Aorta (tissue), 5 donors: ENCODE results near the gene PAFAH2. TPM values are rescaled to one million over a fixed set of nuclear protein-coding genes. Genes with fewer than 3 reads are reported as not detected.

ENCODE experiments used
- ATAC-seq: fragments of 200-7000 bp; cut with Tn5 transposase; one replicate; pipeline ENCODE4 v1.9.1; 2022; ENCODE audit warnings: moderate library complexity; ENCODE audit not compliant: low FRiP score
- DNase-seq, 2 donors: peaks; one replicate each; pipeline ENCODE4 v3.0.0-alpha.2; 2020
- H3K27ac ChIP-seq, 2 donors: one replicate each; pipeline ENCODE4 v1.5.1; 2013; ENCODE audit warnings: low read length in 2 of 2, mild to moderate bottlenecking in 2 of 2, moderate library complexity in 2 of 2, control low read depth in 1 of 2, inconsistent platforms in 1 of 2, low read depth in 1 of 2
- H3K27me3 ChIP-seq, 2 donors: one replicate each; pipeline ENCODE4 v1.6.1; 2013; ENCODE audit warnings: control low read depth in 1 of 2, low read length in 1 of 2, mild to moderate bottlenecking in 1 of 2, moderate library complexity in 1 of 2; ENCODE audit not compliant: insufficient read depth in 2 of 2, control insufficient read depth in 1 of 2
- H3K36me3 ChIP-seq, 2 donors: one replicate each; pipeline ENCODE4 v1.6.1; 2013; ENCODE audit warnings: control low read depth in 1 of 2, low read length in 1 of 2, mild to moderate bottlenecking in 1 of 2; ENCODE audit not compliant: insufficient read depth in 2 of 2, control insufficient read depth in 1 of 2
- H3K4me1 ChIP-seq, 2 donors: one replicate each; pipeline ENCODE4 v1.6.1; 2013; ENCODE audit warnings: low read length in 2 of 2, control low read depth in 1 of 2, mild to moderate bottlenecking in 1 of 2, moderate library complexity in 1 of 2; ENCODE audit not compliant: insufficient read depth in 2 of 2, control insufficient read depth in 1 of 2
- H3K4me3 ChIP-seq, 2 donors: one replicate each; pipeline ENCODE4 v1.5.1; 2013; ENCODE audit warnings: low read length in 2 of 2, control low read depth in 1 of 2, mild to moderate bottlenecking in 1 of 2
- H3K9me3 ChIP-seq: one replicate; pipeline ENCODE4 v1.6.1; 2013; ENCODE audit warnings: mild to moderate bottlenecking, low read length; ENCODE audit not compliant: control insufficient read depth
- WGBS, 2 donors: extraction: QIAGEN DNeasy Blood & Tissue Kit; methylation state at CpG; one replicate each; pipeline ENCODE4 v1.1.7; 2013; 5-methylcytosine and 5-hydroxymethylcytosine counted together
- intact Hi-C, 2 donors: fragments of 100-400 bp; cut with DNase I; formaldehyde crosslinking; loops; one replicate each; pipeline versions ENCODE4 v1.14.2 to v1.15.0; 2022
- polyA plus RNA-seq, 2 donors: library from polyadenylated mRNA; stranded (reverse); fragments of 200-250 nt; gene quantifications; one replicate each; pipeline ENCODE4 v1.2.3, GENCODE V29; 2013
- total RNA-seq, 2 donors: library from RNA; stranded (reverse); fragmentation: NEBNext Ultra II Directional; extraction: Animal tissue kit (Norgen Biotek cat#: 25700); gene quantifications; one replicate each; pipeline ENCODE4 v1.2.1, GENCODE V29; 2021
- donor health status: healthy with polysubstance abuse.
- donor health status: Bipolar disorder and iron deficiency.
- donor health status: DM: no; HTN: no; CAD: no.
- donor health status: DM: no; HTN: no; CAD: no.
- donor health status: DM: yes; HTN: yes; CAD: no.

Gene PAFAH2
- total and polyA plus RNA-seq, 4 donors = 3.7 to 6.4 (median 4.8) TPM

DNA sequence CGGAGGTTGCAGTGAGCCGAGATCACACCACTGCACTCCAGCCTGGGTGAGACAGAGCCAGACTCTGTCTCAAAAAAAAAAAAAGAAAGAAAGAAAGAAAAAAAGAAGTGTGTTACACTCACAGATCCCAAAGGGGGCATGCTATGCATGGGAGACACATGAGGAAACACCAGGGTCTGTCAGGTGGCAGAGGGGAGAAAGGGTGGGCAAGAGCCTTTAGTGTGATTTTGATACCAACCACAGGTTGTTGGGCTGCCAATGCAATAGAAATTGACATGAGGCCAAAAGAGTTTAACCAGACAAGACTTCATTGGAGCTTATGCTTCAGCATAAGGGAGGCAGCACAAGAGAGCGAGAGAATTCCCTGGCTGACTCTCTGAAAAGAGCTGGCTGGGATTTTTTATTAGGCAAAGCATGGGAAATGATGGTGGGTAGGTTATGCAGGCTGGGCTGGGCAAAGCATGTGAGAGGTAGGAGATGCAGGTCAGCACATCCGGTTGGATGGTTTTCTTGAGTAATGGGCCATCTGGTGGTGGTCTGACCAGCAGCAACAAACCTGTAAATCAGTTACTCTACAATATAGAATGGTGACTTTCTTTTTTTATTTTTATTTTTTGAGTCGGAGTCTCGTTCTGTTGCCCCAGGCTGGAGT is 12.1 kb upstream of the PAFAH2 start:
- DNase-seq (no peak), ATAC-seq (no peak)
- intact Hi-C loops = no loop called here
- Histone ChIP-seq H3K4me1 (no peaks in the 10 kb centered on the region), H3K27ac (no peak overlapping the region), H3K9me3 (no peaks in the 10 kb centered on the region), H3K4me3 (no peak overlapping the region), H3K27me3 (no peaks in the 10 kb centered on the region), H3K36me3 (no peaks in the 10 kb centered on the region)
- 47 to 50% methylated on average over 6 of the region's 6 CpGs for WGBS, 2 donors

DNA sequence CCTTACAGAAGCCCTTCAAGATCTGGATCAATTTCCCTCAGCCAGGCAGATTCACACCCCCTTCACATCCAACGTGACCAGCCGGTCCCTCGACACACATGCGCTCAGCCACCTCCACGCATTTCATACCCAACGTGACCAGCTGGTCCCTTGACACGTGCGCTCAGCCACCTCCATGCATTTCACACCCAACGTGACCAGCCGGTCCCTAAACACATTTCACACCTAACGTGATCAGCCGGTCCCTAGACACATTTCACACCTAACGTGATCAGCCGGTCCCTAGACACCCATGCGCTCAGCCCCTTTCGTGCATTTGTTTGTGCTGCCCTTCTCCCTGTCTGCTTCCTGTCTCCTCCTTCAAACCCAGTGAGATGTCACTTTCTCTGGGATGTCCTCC is 8.8 kb upstream of the PAFAH2 start:
- ATAC-seq (no peak), DNase-seq (no peak)
- H3K4me3 ChIP-seq = no peak overlapping the region
- H3K4me1 ChIP-seq = no peaks in the 10 kb centered on the region
- H3K27me3 ChIP-seq = no peaks in the 10 kb centered on the region
- WGBS, 2 donors = 81 to 88% methylated on average over 16 of the region's 16 CpGs
- no peaks in the 10 kb centered on the region for H3K9me3 ChIP-seq
- no peak overlapping the region for H3K27ac ChIP-seq
- H3K36me3 ChIP-seq = no peaks in the 10 kb centered on the region
- intact Hi-C loops = no loop called here

DNA sequence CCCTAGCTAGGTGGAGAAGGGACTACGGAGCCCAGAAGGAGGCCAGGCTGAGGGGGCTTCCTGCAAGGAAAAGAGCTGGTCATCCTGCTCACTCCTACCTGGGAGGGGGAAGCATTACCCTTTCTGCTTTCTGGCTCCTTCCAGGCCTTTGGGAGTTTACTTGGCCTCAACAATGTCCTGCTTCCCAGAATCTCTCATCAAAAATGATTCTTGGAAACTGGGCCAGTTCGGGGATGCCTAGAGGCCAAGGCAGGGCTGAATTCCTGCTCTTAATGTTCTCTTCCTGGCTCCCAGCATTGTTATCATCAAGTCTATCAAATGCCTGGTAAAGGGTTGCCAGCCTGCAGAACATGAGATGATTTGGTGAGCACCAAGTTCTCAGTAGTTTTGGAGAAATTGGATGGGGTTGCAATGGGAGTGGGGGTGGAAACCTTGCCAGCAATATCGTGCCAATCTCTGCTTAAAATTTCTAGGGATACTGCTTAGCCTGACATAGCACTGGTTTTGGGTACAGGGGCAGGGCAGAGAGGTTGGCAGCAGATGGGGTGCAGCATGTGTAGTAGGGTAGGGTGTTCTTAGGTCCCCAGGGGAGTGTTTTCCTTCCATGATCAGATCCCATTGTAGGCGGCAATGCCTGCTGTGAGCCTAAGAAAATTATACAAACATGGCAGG is 7.7 kb upstream of the PAFAH2 start:
- ATAC-seq (peak; percentile 69), DNase-seq (peak in 1 of 2 donors; percentile 34)
- intact Hi-C loops = no loop called here
- no peaks in the 10 kb centered on the region for H3K4me1 ChIP-seq
- no peaks in the 10 kb centered on the region for H3K36me3 ChIP-seq
- WGBS, 2 donors = 27 to 29% methylated on average over 4 of the region's 4 CpGs
- no peaks in the 10 kb centered on the region for H3K9me3 ChIP-seq
- no peak overlapping the region for H3K27ac ChIP-seq
- H3K27me3 ChIP-seq = no peaks in the 10 kb centered on the region
- no peak overlapping the region for H3K4me3 ChIP-seq

DNA sequence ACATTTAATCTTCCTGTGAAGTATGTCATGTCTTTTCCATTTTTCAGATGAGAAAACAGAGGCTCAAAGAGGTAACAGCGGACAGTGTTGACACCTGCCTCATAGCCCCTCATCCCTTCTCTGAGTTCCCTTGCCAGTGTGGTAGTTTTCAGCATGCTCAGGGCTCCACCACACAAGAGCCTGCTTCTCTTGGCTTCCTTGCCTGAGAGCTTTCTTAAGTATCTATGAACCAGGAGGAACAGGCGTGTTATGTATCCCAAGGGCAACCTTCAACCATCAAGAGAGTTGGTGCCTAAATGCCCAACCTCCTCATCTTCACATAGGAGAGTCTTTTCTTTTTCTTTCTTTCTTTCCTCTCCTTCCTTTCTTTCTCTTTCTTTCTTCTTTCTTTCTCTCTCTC is 5.9 kb upstream of the PAFAH2 start:
- no peak overlapping the region for H3K4me3 ChIP-seq
- DNase-seq (no peak), ATAC-seq (no peak)
- no peaks in the 10 kb centered on the region for H3K4me1 ChIP-seq
- H3K27me3 ChIP-seq = no peaks in the 10 kb centered on the region
- H3K27ac ChIP-seq = no peak overlapping the region
- WGBS, 2 donors = 74 to 80% methylated on average over 2 of the region's 2 CpGs
- intact Hi-C loops = no loop called here
- H3K9me3 ChIP-seq = no peaks in the 10 kb centered on the region
- H3K36me3 ChIP-seq = no peaks in the 10 kb centered on the region

DNA sequence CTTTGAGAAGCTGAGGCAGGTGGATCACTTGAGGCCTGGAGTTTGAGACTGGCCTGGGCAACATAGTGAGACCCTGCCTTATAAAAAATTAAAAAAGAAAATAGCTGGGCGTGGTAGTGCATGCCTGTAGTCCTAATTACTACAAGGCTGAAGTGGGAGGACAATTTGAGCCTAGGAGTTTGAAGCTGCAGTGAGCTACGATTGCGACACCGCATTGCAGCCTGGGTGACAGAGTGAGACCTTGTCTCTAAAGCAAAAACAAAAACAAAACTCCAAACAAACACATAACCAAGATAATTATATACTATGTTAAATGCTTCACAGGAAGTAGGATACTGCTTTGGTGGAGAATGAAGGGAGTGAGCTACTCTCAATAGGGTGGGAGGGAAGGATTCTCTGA is 5.4 kb upstream of the PAFAH2 start:
- Histone ChIP-seq H3K27ac (no peak overlapping the region), H3K9me3 (no peaks in the 10 kb centered on the region), H3K4me3 (no peak overlapping the region), H3K36me3 (no peaks in the 10 kb centered on the region), H3K27me3 (no peaks in the 10 kb centered on the region), H3K4me1 (no peaks in the 10 kb centered on the region)
- DNase-seq (peak in 1 of 2 donors; percentile 21), ATAC-seq (no peak)
- 94 to 96% methylated on average over 4 of the region's 4 CpGs for WGBS, 2 donors
- intact Hi-C loops = no loop called here

DNA sequence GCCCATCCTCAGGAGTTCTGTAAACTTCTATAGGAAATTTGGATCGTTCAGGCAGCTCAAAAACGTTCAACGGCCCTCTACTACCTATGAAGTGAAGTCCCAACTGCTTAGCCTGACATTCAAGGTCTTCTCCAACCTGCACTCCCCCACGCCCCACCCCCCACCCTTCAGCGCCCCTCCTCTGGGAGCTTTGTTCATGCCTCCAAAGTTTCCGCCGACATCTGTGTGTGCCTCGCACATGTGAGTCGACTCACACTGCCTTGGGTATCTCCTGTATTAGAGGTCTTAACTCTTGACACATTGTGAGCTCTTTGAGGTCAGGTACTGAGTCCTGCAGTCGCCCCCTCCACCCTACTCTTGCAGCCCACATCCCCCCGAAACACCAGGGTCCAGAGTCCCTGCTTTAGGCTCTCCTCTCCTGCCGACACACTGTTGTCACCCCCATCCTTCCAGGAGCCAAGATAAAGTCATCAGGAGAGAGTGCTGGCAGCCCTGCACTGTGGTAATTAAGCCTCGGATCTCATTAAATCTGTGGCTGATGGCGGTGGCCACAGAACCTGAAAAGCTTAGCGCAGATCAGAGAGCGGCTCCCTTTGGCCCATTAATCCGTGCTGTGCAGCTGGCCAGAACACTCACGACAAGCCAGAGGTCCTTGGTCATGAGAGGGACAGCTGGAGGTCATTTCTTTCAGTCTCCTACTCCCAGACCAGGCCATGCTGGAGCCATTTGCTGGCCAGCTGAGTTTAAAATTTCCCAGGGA is 1.4 kb upstream of the PAFAH2 start:
- Histone ChIP-seq H3K36me3 (no peaks in the 10 kb centered on the region), H3K9me3 (no peaks in the 10 kb centered on the region), H3K27ac (no peak overlapping the region), H3K27me3 (no peaks in the 10 kb centered on the region), H3K4me1 (no peaks in the 10 kb centered on the region), H3K4me3 (no peak overlapping the region)
- intact Hi-C loops = loop anchor here (2.0 to 5.0 kb wide), 3 partner anchors 94 to 177 kb away; no protein-coding TSS in a partner anchor
- ATAC-seq (no peak), DNase-seq (no peak)
- WGBS, 2 donors = 86 to 90% methylated on average over 18 of the region's 18 CpGs

DNA sequence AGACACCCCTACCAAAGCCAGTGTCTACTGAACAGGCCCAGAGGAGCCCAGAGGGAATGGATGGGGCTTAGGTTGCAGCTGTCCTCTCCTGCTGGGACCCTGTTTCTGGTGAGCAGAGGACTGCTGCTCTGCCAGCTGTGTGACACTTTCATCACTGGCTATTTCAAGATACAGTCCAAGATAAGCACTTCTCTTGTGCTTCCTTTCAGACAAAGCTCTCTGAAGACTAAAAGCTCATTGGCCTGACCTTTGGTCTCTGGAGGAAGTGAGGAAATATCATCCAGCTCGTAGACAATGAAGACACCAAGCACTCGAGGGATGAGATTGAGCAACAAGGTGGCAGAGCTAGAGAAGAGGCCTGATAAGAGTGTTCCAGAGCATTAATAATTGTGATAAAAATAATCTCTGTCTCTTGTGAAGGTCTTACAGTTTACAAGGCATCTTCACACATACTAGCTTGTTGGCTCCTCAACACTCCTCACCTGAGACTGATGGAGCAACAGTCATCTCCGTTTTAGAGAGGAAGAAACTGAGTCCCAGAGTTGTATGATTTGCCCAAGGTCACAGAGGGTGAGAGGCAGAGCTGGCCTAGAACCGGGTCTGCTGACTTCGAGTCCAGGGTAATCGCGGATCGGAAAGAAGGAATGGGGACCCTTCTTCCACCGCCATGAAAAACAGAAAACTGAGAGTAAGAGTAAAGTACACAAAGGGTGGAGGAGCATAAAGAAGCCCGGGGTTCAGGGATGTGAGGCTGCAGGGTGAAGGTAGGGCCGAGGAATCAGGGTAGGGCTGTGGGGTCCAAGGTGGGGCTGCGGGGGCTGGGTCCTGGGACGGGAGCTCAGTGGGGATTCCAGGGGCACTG is 666 bp downstream of the PAFAH2 start:
- intact Hi-C loops = loop anchor here (5.0 kb wide), 1 partner anchor 175 kb away; no protein-coding TSS in a partner anchor
- Histone ChIP-seq H3K36me3 (no peaks in the 10 kb centered on the region), H3K27me3 (no peaks in the 10 kb centered on the region), H3K4me3 (peak overlapping the region; percentile 53 to 88), H3K27ac (peak overlapping the region in 1 of 2 donors; percentile 48), H3K4me1 (no peaks in the 10 kb centered on the region), H3K9me3 (no peaks in the 10 kb centered on the region)
- peak; percentile 55 for ATAC-seq
- 2 to 3% methylated on average over 13 of the region's 13 CpGs for WGBS, 2 donors
- peak in 1 of 2 donors; percentile 24 for DNase-seq

DNA sequence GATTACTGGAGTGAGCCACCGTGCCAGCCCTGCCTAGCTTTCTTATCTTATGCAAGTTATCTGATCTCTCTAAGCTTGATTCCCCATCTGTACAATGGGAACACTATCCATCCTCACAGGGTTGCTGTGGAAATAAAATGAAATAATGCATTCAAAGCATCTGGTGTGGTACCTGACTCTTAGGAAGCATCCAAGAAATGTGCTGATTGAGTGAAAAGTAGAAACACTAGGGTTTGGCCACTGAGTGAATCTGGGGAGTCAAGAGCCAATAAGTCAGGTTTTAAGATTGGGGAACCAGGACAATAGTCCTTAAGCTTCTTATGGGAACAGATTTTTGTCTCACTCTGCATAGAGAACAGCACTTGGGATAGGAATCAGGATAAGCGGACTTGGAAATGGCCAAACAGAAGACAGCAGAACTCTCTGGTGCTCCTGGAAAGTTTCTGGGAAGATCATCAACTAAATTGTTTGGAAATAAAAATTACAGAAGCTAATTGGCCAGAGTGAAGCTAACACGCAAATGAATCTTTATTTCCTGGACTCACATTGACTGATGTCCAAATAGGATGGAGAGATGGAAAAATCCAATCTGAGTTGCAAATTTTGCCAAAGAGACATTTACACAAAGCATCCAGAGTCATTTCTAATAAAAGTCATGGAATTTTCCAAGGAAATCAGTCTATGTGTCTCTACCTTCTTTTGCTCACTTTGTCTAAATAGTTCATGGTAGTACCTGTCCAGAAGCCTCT is 3.3 kb downstream of the PAFAH2 start:
- ATAC-seq (no peak), DNase-seq (no peak)
- Histone ChIP-seq H3K27ac (no peak overlapping the region), H3K4me3 (no peak overlapping the region), H3K4me1 (no peaks in the 10 kb centered on the region), H3K9me3 (no peaks in the 10 kb centered on the region), H3K36me3 (no peaks in the 10 kb centered on the region), H3K27me3 (no peaks in the 10 kb centered on the region)
- WGBS, 2 donors = 88 to 94% methylated on average over 3 of the region's 3 CpGs
- intact Hi-C loops = loop anchor here (5.0 kb wide), 1 partner anchor 172 kb away; no protein-coding TSS in a partner anchor
